ENCODE data around the gene CCNK.

CCNK gene

DNA sequence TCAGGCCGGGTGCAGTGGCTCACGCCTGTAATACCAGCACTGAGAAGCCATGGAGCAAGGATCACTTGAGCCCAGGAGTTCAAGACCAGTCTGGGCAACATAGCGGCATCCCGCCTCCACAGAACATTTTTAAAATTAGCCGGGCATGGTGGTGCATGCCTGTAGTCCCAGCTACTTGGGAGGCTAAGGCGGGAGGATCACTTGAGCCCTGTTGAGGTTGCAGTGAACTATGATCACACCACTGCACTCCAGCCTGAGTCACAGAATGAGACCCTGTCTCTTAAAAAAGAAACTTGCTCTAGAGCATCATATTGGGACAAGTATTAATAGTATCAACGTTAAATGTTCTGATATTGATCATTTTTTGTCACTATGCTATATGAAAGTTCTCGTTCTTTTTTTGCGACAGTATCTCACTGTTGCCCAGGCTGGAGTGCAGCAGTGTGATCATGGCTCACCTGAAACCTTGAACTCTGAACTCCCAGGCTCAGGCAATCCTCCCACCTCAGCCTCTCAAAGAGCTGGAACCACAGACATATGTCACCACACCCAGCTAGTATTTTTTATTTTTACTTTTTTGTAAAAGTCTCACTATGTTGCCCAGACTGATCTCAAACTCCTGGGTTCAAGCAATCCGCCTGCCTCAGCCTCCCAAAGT lies 75.1 kb downstream of the CCNK start:
- DNase-seq: no peak

DNA sequence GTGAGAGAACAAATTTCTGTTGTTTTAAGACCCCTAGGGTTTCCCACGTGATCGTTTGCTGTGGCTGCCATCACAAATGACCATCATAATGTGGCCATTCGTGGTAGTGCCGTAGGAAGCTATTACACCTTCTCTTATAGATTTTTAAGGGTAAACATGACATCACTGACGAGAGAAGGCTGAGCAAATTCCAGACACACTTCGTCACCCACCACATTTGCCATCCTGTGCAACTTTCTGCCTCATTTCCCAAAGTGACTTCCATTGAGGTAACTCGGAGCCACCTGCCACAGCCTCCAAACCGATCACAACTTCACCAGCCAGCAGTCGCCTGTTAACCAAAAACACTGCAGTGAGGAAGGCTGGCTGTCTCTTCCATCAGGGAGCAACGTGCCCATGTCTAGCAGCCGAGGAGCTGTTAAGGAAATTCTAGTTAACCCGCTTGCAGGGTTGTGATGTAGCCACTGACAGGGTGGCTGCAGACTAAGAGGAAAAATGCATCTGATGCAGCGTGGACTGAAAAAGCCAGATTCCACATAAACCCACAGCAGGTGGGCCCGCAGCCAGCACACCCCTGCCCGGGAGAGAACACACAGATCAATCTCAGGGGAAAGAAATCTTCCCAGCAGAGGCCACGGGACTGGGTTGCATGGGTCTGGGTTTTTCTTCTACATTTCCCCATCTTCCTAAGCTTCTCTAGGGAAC lies 78.2 kb downstream of the CCNK start:
- no peak for DNase-seq

DNA sequence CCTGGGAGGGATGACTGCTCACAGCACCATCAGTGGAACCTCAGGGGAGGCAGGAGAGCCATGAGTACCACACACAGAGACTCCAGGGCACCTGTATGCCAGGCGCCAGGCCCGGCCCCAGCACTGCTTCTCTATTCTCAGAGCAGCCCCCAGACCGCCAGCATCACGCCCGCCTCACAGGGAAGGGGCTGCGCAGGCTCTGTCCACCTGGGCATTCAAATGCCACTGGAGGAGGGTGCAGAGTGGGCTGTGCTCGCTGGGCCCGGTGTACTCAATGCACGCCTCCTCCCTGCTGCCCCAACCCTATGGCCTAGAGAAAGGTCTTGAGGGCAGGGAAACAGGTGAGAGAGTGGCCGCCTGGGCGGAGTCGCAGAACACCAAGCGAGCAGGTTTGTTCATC lies 79.2 kb downstream of the CCNK start:
- no peak for DNase-seq

DNA sequence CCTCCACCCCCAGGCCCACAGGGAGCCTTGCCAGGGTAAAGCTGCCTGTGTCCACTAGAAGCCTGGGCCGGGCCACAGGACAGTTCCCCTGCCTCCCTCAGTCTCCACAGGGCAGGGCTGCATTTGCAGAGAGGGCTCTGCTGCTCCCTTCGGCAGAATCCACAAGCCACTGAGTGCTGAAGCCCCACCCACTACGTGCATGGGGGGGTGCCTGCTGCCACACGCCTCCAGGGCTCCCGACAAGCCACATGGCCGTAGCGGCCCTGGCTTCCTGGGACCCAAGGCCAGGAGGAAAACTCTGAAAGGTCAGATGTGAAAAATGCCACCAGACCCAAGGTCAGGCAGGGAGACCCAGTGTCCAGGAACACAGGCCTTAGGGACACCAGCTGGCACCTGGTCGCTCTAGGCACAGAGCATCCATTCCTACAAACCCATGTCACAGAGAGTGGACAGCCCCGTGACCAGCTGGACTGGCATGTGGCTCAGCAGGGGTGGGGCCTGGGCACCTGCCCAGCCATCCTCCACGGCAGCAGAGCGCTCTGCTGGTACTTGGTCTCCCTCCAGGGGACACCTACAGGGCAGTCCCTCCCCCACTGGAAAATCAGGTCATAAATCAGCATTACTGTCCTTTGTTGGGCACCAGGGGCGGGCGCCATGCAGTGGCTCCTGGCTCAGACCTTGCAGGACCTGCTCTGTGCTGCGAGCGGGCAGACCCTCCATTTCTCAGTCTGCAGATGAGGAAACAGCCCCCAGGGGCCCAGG lies 79.9 kb downstream of the CCNK start:
- DNase-seq: no peak

DNA sequence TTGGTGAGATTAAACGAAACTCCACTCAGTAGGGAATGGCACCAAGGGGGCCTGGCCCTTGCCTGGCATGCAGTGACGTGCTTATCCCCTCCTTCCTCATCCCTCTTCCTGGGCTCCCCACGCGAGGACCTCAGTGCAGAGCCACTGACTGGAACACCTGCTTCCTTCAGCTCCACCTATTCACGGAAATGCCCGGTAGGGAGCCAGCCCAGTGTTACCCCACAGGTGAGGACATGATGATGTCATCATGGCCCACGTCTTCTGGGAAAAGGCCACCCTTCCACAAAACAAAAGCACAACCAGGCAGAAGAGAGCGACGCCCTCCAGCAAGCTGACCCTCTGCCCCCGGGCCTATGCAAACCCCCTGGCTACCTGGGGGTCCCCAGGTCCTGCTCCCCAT lies 80.7 kb downstream of the CCNK start:
- no peak for DNase-seq

All from NCI-H1930 (cell line).